HepG2 (cell line): ENCODE data around the gene SECTM1. TPM values are rescaled to one million over a fixed set of nuclear protein-coding genes. Genes with fewer than 3 reads are reported as not detected.

Experiments used
- AGO2 ChIP-seq: fragments of 200-400 bp; formaldehyde crosslinking; optimal IDR thresholded peaks from 2 replicates; pipeline ENCODE3; 2017; ENCODE audit warnings: mild to moderate bottlenecking, low read depth, low read length, moderate library complexity
- ESRRA ChIP-seq: sonication (generic); formaldehyde crosslinking; IDR thresholded peaks from 2 replicates; pipeline ENCODE4 v1.5.1; 2020; ENCODE audit warnings: mild to moderate bottlenecking, low read depth, missing genetic modification reagents
- FOXP4 ChIP-seq: sonication (generic); formaldehyde crosslinking; IDR thresholded peaks from 2 replicates; pipeline ENCODE4 v1.4.0; 2020; ENCODE audit warnings: missing genetic modification reagents
- GTF2F1 ChIP-seq: fragments of 150-350 bp; IDR thresholded peaks from 2 replicates; pipeline ENCODE4 v1.6.1; 2014; ENCODE audit warnings: low read length
- IKZF5 ChIP-seq: IDR thresholded peaks from 2 replicates; pipeline ENCODE4 v1.6.1; 2018; ENCODE audit warnings: missing genetic modification reagents, mild to moderate bottlenecking, missing compliant biosample characterization
- KDM2A ChIP-seq: sonication (generic); formaldehyde crosslinking; IDR thresholded peaks from 2 replicates; pipeline ENCODE4 v1.4.0; 2020; ENCODE audit warnings: low read depth, missing genetic modification reagents, borderline replicate concordance
- KDM4B ChIP-seq: sonication (generic); formaldehyde crosslinking; IDR thresholded peaks from 2 replicates; pipeline ENCODE4 v1.4.0; 2020; ENCODE audit warnings: missing genetic modification reagents
- NFAT5 ChIP-seq: sonication (generic); formaldehyde crosslinking; IDR thresholded peaks from 2 replicates; pipeline ENCODE4 v1.4.0; 2020; ENCODE audit warnings: missing genetic modification reagents
- RARG ChIP-seq: sonication (generic); formaldehyde crosslinking; IDR thresholded peaks from 2 replicates; pipeline ENCODE4 v1.4.0; 2020; ENCODE audit warnings: low read depth, mild to moderate bottlenecking, missing genetic modification reagents
- SALL1 ChIP-seq: sonication (generic); formaldehyde crosslinking; IDR thresholded peaks from 2 replicates; pipeline ENCODE4 v1.8.0; 2022; ENCODE audit warnings: mild to moderate bottlenecking, missing genetic modification reagents
- TBX3 ChIP-seq: fragments of 450-650 bp; IDR thresholded peaks from 2 replicates; pipeline ENCODE4 v1.6.1; 2017; ENCODE audit warnings: antibody characterized with exemption, mild to moderate bottlenecking, inconsistent platforms, borderline replicate concordance
- ZNF205 ChIP-seq: IDR thresholded peaks from 2 replicates; pipeline ENCODE4 v1.6.1; 2018; ENCODE audit warnings: missing biosample characterization, missing genetic modification reagents
- ZNF784 ChIP-seq: sonication (generic); formaldehyde crosslinking; IDR thresholded peaks from 2 replicates; pipeline ENCODE4 v1.5.1; 2020; ENCODE audit warnings: missing genetic modification reagents, mild to moderate bottlenecking, borderline replicate concordance
- ZNF788 ChIP-seq: sonication (generic); formaldehyde crosslinking; IDR thresholded peaks from 2 replicates; pipeline ENCODE4 v1.5.0; 2020; ENCODE audit warnings: mild to moderate bottlenecking, missing genetic modification reagents, borderline replicate concordance
- polyA plus RNA-seq, 8 experiments: library from polyadenylated mRNA; depleted of rRNA in 3 of 8; stranded (reverse) in 7 of 8; unstranded in 1 of 8; fragments of >200 nt; fragmentation: Illumina TruSeq in 4 of 8; extraction: Trizol in 4 of 8; gene quantifications; 2 replicates each; pipeline versions ENCODE4 v1.2.1 to v1.2.3, GENCODE V29; 2011 to 2016; ENCODE audit warnings: low read depth in 4 of 8, missing spikeins in 1 of 8, mixed read lengths in 1 of 8; ENCODE audit not compliant: insufficient read depth in 1 of 8
- total RNA-seq, 5 experiments: library from RNA; depleted of rRNA; stranded (reverse); fragments of >200 nt; fragmentation: Illumina TruSeq; extraction: Trizol; gene quantifications; 2 replicates each; pipeline ENCODE4 v1.2.3, GENCODE V29; 2016; ENCODE audit warnings: low read depth in 1 of 5
- TF ChIP-seq, protein P1 (sequence below): IDR thresholded peaks from 2 replicates; pipeline ENCODE4 v1.6.1; 2016; ENCODE audit warnings: missing compliant biosample characterization, missing genetic modification reagents, borderline replicate concordance
- TF ChIP-seq, protein P2 (sequence below): sonication (generic); formaldehyde crosslinking; IDR thresholded peaks from 2 replicates; pipeline ENCODE4 v1.4.0; 2020; ENCODE audit warnings: mild to moderate bottlenecking, missing genetic modification reagents, borderline replicate concordance

The SECTM1 gene
- total and polyA plus RNA-seq, 2 of the 13 experiments (the other 11 are each of a cell fraction or from before 2014, with no cell fraction given) = 3.5 to 5.3 TPM

DNA sequence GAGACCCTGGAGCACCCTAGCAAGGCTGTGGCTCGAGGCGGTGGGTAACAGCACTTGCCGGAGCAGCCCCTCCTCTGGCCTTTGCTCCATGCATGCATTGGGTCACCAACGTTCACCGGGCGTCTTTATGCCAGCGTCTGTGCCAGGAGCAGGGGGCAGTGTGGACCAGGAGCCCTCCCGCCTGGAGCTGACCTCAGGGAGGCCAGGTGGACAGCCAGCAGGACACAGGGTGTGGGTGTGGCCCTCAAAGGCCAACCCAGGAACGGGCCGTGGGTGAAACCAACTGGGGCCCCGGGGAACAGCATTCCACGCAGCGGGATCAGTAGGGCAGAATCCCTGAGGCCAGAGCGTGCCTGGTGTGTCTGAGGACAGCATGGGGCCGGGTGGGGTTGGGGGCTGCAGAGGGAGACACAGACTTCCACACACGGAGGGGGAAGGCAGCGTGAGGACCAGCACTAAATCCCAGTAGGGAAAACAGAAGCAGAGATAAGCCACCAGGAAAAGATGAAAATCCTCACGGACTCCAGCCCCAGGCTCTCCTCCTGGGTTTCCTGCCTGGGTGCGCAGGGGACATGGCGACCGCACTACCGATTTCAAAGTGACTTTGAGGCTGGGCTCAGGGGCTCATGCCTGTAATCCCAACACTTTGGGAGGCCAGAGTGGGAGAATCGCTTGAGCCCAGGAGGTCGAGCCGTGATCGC is 13.3 kb downstream of the SECTM1 start (continued):
- no peak for TF ChIP-seq NFAT5
- no peak for TF ChIP-seq GTF2F1
- no peak for TF ChIP-seq ZNF784 (CRISPR knock-in tag)
- TF ChIP-seq ZNF205 (CRISPR knock-in tag) = 0 out of 2 replicates have a peak, but pooled peaks have one; percentile 37
- peak; percentile 30 for TF ChIP-seq AGO2
- TF ChIP-seq IKZF5 (CRISPR knock-in tag) = no peak
- TF ChIP-seq RARG (CRISPR knock-in tag) = no peak
- 0 out of 2 replicates have a peak, but pooled peaks have one; percentile 13 for TF ChIP-seq KDM4B (CRISPR knock-in tag)
- TF ChIP-seq, protein P1, sequence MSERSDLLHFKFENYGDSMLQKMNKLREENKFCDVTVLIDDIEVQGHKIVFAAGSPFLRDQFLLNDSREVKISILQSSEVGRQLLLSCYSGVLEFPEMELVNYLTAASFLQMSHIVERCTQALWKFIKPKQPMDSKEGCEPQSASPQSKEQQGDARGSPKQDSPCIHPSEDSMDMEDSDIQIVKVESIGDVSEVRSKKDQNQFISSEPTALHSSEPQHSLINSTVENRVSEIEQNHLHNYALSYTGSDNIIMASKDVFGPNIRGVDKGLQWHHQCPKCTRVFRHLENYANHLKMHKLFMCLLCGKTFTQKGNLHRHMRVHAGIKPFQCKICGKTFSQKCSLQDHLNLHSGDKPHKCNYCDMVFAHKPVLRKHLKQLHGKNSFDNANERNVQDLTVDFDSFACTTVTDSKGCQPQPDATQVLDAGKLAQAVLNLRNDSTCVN = 0 out of 2 replicates have a peak, but pooled peaks have one; percentile 32
- TF ChIP-seq, protein P2, sequence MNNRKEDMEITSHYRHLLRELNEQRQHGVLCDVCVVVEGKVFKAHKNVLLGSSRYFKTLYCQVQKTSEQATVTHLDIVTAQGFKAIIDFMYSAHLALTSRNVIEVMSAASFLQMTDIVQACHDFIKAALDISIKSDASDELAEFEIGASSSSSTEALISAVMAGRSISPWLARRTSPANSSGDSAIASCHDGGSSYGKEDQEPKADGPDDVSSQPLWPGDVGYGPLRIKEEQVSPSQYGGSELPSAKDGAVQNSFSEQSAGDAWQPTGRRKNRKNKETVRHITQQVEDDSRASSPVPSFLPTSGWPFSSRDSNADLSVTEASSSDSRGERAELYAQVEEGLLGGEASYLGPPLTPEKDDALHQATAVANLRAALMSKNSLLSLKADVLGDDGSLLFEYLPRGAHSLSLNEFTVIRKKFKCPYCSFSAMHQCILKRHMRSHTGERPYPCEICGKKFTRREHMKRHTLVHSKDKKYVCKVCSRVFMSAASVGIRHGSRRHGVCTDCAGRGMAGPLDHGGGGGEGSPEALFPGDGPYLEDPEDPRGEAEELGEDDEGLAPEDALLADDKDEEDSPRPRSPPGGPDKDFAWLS (CRISPR knock-in tag) = no peak
- TF ChIP-seq SALL1 (CRISPR knock-in tag) = peak; percentile 67
- peak; percentile 72 for TF ChIP-seq KDM2A (CRISPR knock-in tag)
- peak; percentile 60; the same call in 1 of the 2 replicates for TF ChIP-seq ZNF788 (CRISPR knock-in tag)
- TF ChIP-seq ESRRA (CRISPR knock-in tag) = no peak
- no peak for TF ChIP-seq TBX3
- no peak; the same call in 1 of the 2 replicates for TF ChIP-seq FOXP4 (CRISPR knock-in tag)
